A204.1 (cell line): ENCODE results near the gene ABHD15.

Experiments
- FAIRE-seq: peaks from 2 replicates; lab custom pipeline; 2012; peaks lifted over from hg19 to GRCh38; lab: Jason Lieb, UNC

The ABHD15 gene

GRCh38 chr17:29566473-29567303, at the start of gene ABHD15:
ABHD15 (minus strand) TSS chr17:29567037; CDS start chr17:29566966, 71 bp downstream.
- no peak for FAIRE-seq

- no peak for FAIRE-seq
Measured at GRCh38 chr17:29615492-29616299, 48.9 kb upstream of the ABHD15 start.

GRCh38 chr17:29615048-29615385, 48.2 kb upstream of the ABHD15 start:
- FAIRE-seq = no peak

- FAIRE-seq = no peak
Measured at GRCh38 chr17:29614349-29615047, 47.7 kb upstream of the ABHD15 start.

- no peak for FAIRE-seq
Measured at GRCh38 chr17:29613856-29614255, 47.0 kb upstream of the ABHD15 start.

- FAIRE-seq = no peak
Measured at GRCh38 chr17:29613352-29613837, 46.6 kb upstream of the ABHD15 start.

- no peak for FAIRE-seq
Measured at GRCh38 chr17:29612404-29613280, 45.8 kb upstream of the ABHD15 start.

- FAIRE-seq = no peak
Measured at GRCh38 chr17:29612094-29612403, 45.2 kb upstream of the ABHD15 start.

GRCh38 chr17:29611351-29612093, 44.7 kb upstream of the ABHD15 start:
- no peak for FAIRE-seq

- FAIRE-seq = no peak
Measured at GRCh38 chr17:29610395-29610794, 43.6 kb upstream of the ABHD15 start.

- no peak for FAIRE-seq
Measured at GRCh38 chr17:29608986-29609385, 42.1 kb upstream of the ABHD15 start.

- no peak for FAIRE-seq
Measured at GRCh38 chr17:29607557-29608195, 40.8 kb upstream of the ABHD15 start.

GRCh38 chr17:29603109-29603674, 36.4 kb upstream of the ABHD15 start:
- no peak for FAIRE-seq

- no peak for FAIRE-seq
Measured at GRCh38 chr17:29597361-29598172, 30.7 kb upstream of the ABHD15 start.

GRCh38 chr17:29596811-29597210, 30.0 kb upstream of the ABHD15 start:
- FAIRE-seq = no peak

- FAIRE-seq = no peak
Measured at GRCh38 chr17:29595943-29596774, 29.3 kb upstream of the ABHD15 start.

GRCh38 chr17:29595107-29595942, 28.5 kb upstream of the ABHD15 start:
- no peak for FAIRE-seq
